OCI-LY3 (cell line): ENCODE data around the gene LRRC53.

Experiments
- H2AFZ ChIP-seq: fragments of 200-600, 300-600 bp; shearing (Covaris generic); 2 replicates; pipeline ENCODE4 v1.6.0; 2014; ENCODE audit warnings: antibody characterized with exemption, low read depth, low read length
- H3K27ac ChIP-seq: fragments of 200-600, 300-600 bp; sonication (generic); 2 replicates; pipeline ENCODE4 v1.5.1; 2014; ENCODE audit warnings: mild to moderate bottlenecking, low read length, moderate library complexity, mixed read lengths
- H3K27me3 ChIP-seq: fragments of 200-600, 300-600 bp; sonication (generic); 2 replicates; pipeline ENCODE4 v1.6.1; 2014; ENCODE audit warnings: low read depth, low read length, mixed read lengths
- H3K36me3 ChIP-seq: fragments of 200-600, 300-600 bp; sonication (generic); replicated peaks from 2 replicates; pipeline ENCODE3; 2014; ENCODE audit warnings: low read depth, low read length, mixed read lengths
- H3K4me1 ChIP-seq: fragments of 300-600, 200-600 bp; sonication (generic); 2 replicates; pipeline ENCODE4 v1.6.1; 2014; ENCODE audit warnings: low read length, mixed read lengths
- H3K4me2 ChIP-seq: fragments of 200-600, 300-600 bp; sonication (generic); 2 replicates; pipeline ENCODE4 v1.6.1; 2014; ENCODE audit warnings: low read length, mixed read lengths
- H3K4me3 ChIP-seq: fragments of 300-600, 200-600 bp; sonication (generic); 2 replicates; pipeline ENCODE4 v1.5.1; 2014; ENCODE audit warnings: antibody characterized with exemption, mild to moderate bottlenecking, low read length, moderate library complexity
- H3K79me2 ChIP-seq: fragments of 300-600, 200-600 bp; shearing (Covaris generic); 2 replicates; pipeline ENCODE4 v1.6.1; 2014; ENCODE audit warnings: mild to moderate bottlenecking, low read length, mixed read lengths
- H3K9ac ChIP-seq: fragments of 300-600, 200-600 bp; shearing (Covaris generic); 2 replicates; pipeline ENCODE4 v1.6.0; 2014; ENCODE audit warnings: mild to moderate bottlenecking, low read length, moderate library complexity
- H3K9me3 ChIP-seq: fragments of 200-600, 300-600 bp; shearing (Covaris generic); 2 replicates; pipeline ENCODE4 v1.6.1; 2014; ENCODE audit warnings: low read length, mixed read lengths; ENCODE audit not compliant: insufficient read depth
- H4K20me1 ChIP-seq: fragments of 200-600, 300-600 bp; sonication (generic); 2 replicates; pipeline ENCODE4 v1.6.1; 2016; ENCODE audit warnings: low read length, mixed read lengths; ENCODE audit not compliant: insufficient read depth
- CTCF ChIP-seq: fragments of 200-600, 300-600 bp; sonication (generic); IDR thresholded peaks from 2 replicates; pipeline ENCODE4 v1.5.1; 2014; ENCODE audit warnings: antibody characterized with exemption, low read length, low read depth
- EZH2phosphoT487 ChIP-seq: fragments of 200-600 bp; shearing (Covaris generic); IDR thresholded peaks from 2 replicates; pipeline ENCODE4 v1.6.1; 2018; ENCODE audit warnings: antibody characterized with exemption, mixed run types, low read depth

The LRRC53 gene

GRCh38 chr1:74436078-74436477 is 76.3 kb downstream of the LRRC53 start:
- no peaks in the 10 kb centered on the region for H3K27me3 ChIP-seq
- H3K9ac ChIP-seq, result no peak overlapping the region
- TF ChIP-seq CTCF, result no peak
- no peak for TF ChIP-seq EZH2phosphoT487
- peak overlapping the region; percentile 80 for H3K4me2 ChIP-seq
- H3K4me3 ChIP-seq, result peak overlapping the region; percentile 55
- H3K79me2 ChIP-seq, result no peaks in the 10 kb centered on the region
- H4K20me1 ChIP-seq, result no peaks in the 10 kb centered on the region
- H3K27ac ChIP-seq, result peak overlapping the region; percentile 24; the same call in 1 of the 2 replicates
- H3K9me3 ChIP-seq, result no peaks in the 10 kb centered on the region
- peaks cover 22% of the 10 kb centered on the region for H3K4me1 ChIP-seq
- no peak overlapping the region for H2AFZ ChIP-seq
- no peaks in the 10 kb centered on the region for H3K36me3 ChIP-seq

- Histone ChIP-seq H3K9ac (no peak overlapping the region), H2AFZ (no peak overlapping the region), H3K36me3 (no peaks in the 10 kb centered on the region), H3K27ac (no peak overlapping the region), H3K27me3 (no peaks in the 10 kb centered on the region), H3K4me2 (no peak overlapping the region), H3K4me1 (peaks cover 22% of the 10 kb centered on the region), H4K20me1 (no peaks in the 10 kb centered on the region), H3K79me2 (no peaks in the 10 kb centered on the region), H3K9me3 (no peaks in the 10 kb centered on the region), H3K4me3 (no peak overlapping the region)
- TF ChIP-seq EZH2phosphoT487 (no peak), CTCF (no peak)
Observed at GRCh38 chr1:74434321-74434720, 78.1 kb downstream of the LRRC53 start.

- Histone ChIP-seq H3K9ac (no peak overlapping the region), H3K4me3 (no peak overlapping the region), H3K9me3 (no peaks in the 10 kb centered on the region), H3K79me2 (no peaks in the 10 kb centered on the region), H3K4me1 (peaks cover 20% of the 10 kb centered on the region), H2AFZ (no peak overlapping the region), H3K27me3 (no peaks in the 10 kb centered on the region), H3K27ac (no peak overlapping the region), H4K20me1 (no peaks in the 10 kb centered on the region), H3K36me3 (no peaks in the 10 kb centered on the region), H3K4me2 (no peak overlapping the region)
- TF ChIP-seq CTCF (no peak), EZH2phosphoT487 (no peak)
Observed at GRCh38 chr1:74432325-74432724, 80.1 kb downstream of the LRRC53 start.

GRCh38 chr1:74431531-74431930 is 80.9 kb downstream of the LRRC53 start:
- Histone ChIP-seq H3K79me2 (no peaks in the 10 kb centered on the region), H2AFZ (no peak overlapping the region), H3K4me1 (peaks cover 12% of the 10 kb centered on the region), H4K20me1 (no peaks in the 10 kb centered on the region), H3K4me2 (no peak overlapping the region), H3K27ac (no peak overlapping the region), H3K9ac (no peak overlapping the region), H3K4me3 (no peak overlapping the region), H3K27me3 (no peaks in the 10 kb centered on the region), H3K36me3 (no peaks in the 10 kb centered on the region), H3K9me3 (no peaks in the 10 kb centered on the region)
- TF ChIP-seq CTCF, result no peak
